SK-N-MC (cell line): ENCODE measurements around the gene GDA.

ENCODE experiments used
- EZH2 ChIP-seq: fragments of 200-600 bp; sonication (generic); IDR thresholded peaks from one replicate; pipeline ENCODE4 v1.6.1; 2017; ENCODE audit warnings: antibody characterized with exemption
- POLR2AphosphoS5 ChIP-seq: IDR thresholded peaks from 2 replicates; pipeline ENCODE4 v1.6.1; 2012; ENCODE audit warnings: mild to moderate bottlenecking, low read depth, low read length, borderline replicate concordance

- TF ChIP-seq POLR2AphosphoS5 (no peak), EZH2 (no peak)
These were observed 71.3 kb downstream of the GDA start for GRCh38 chr9:72220589-72220988.
